Activated T-cell treated with anti-CD3 and anti-CD28 coated beads, Interleukin-2, amount 50 U/mL, for 24 hours (primary cell): ENCODE results near the gene NFIL3.
A peak's percentile ranks its signal among the peaks of the same experiment; 100 is the strongest.

Experiments used
- DNase-seq: peaks from one replicate; pipeline ENCODE4 v3.0.0-alpha.2; 2020
- H3K27ac Mint-ChIP-seq: 2 replicates; pipeline ENCODE4 v1.8.0; 2020; ENCODE audit warnings: mild to moderate bottlenecking, mixed read lengths
- H3K27me3 Mint-ChIP-seq: 2 replicates; pipeline ENCODE4 v1.8.0; 2020; ENCODE audit warnings: mixed read lengths
- H3K36me3 Mint-ChIP-seq: 2 replicates; pipeline ENCODE4 v1.8.0; 2020; ENCODE audit warnings: low read depth, mixed read lengths
- H3K4me1 Mint-ChIP-seq: 2 replicates; pipeline ENCODE4 v1.8.0; 2020; ENCODE audit warnings: low read depth, mixed read lengths
- H3K4me3 Mint-ChIP-seq: 2 replicates; pipeline ENCODE4 v1.8.0; 2020; ENCODE audit warnings: mild to moderate bottlenecking, moderate library complexity, mixed read lengths
- H3K9me3 Mint-ChIP-seq: 2 replicates; pipeline ENCODE4 v1.8.0; 2020; ENCODE audit warnings: mixed read lengths

The NFIL3 gene

GRCh38 chr9:91416096-91416712 lies 7.4 kb downstream of the NFIL3 start:
- H3K4me1 Mint-ChIP-seq = peaks cover 83% of the 10 kb centered on the region
- H3K27ac Mint-ChIP-seq = peak overlapping the region; percentile 95
- H3K4me3 Mint-ChIP-seq = peak overlapping the region; percentile 67
- no peaks in the 10 kb centered on the region for H3K9me3 Mint-ChIP-seq
- H3K27me3 Mint-ChIP-seq = no peaks in the 10 kb centered on the region
- H3K36me3 Mint-ChIP-seq = peaks cover 76% of the 10 kb centered on the region
- DNase-seq = no peak

DNA sequence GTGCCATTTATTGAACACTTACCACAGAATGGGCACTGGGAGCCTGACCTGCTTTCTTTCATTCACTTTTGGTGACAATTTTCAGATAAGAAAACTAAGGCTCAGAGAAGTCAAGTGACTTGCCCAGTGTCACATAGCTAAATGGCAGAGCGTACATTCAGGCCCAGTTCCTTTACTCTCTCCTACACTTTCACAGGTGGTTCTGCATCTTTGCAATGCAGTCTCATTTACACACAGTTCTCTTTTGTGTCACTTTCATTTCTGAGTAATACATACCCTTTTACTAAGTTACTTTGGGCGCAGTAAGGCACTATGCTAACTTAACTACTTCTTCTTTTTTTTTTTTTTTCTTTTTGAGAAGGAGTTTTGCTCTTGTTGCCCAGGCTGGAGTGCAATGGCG lies 8.3 kb downstream of the NFIL3 start:
- H3K9me3 Mint-ChIP-seq = no peaks in the 10 kb centered on the region
- peak overlapping the region; percentile 67 for H3K4me3 Mint-ChIP-seq
- peak overlapping the region; percentile 95 for H3K27ac Mint-ChIP-seq
- peaks cover 85% of the 10 kb centered on the region for H3K4me1 Mint-ChIP-seq
- peaks cover 79% of the 10 kb centered on the region for H3K36me3 Mint-ChIP-seq
- DNase-seq = no peak
- H3K27me3 Mint-ChIP-seq = no peaks in the 10 kb centered on the region

GRCh38 chr9:91412941-91413340 lies 10.7 kb downstream of the NFIL3 start:
- no peak overlapping the region for H3K4me3 Mint-ChIP-seq
- no peaks in the 10 kb centered on the region for H3K9me3 Mint-ChIP-seq
- H3K27me3 Mint-ChIP-seq = no peaks in the 10 kb centered on the region
- no peak for DNase-seq
- H3K4me1 Mint-ChIP-seq = peaks cover 73% of the 10 kb centered on the region
- H3K27ac Mint-ChIP-seq = no peak overlapping the region
- peaks cover 83% of the 10 kb centered on the region for H3K36me3 Mint-ChIP-seq

GRCh38 chr9:91411096-91411771 lies 12.4 kb downstream of the NFIL3 start:
- Mint-ChIP-seq H3K9me3 (no peaks in the 10 kb centered on the region), H3K27me3 (no peaks in the 10 kb centered on the region), H3K27ac (no peak overlapping the region), H3K36me3 (peaks cover 93% of the 10 kb centered on the region), H3K4me3 (no peak overlapping the region), H3K4me1 (peaks cover 58% of the 10 kb centered on the region)
- DNase-seq = no peak

- no peak for DNase-seq
- no peak overlapping the region for H3K4me3 Mint-ChIP-seq
- peaks cover 90% of the 10 kb centered on the region for H3K36me3 Mint-ChIP-seq
- peaks cover 47% of the 10 kb centered on the region for H3K4me1 Mint-ChIP-seq
- H3K27me3 Mint-ChIP-seq = no peaks in the 10 kb centered on the region
- no peak overlapping the region for H3K27ac Mint-ChIP-seq
- H3K9me3 Mint-ChIP-seq = no peaks in the 10 kb centered on the region
Observed at GRCh38 chr9:91410161-91410560, 13.5 kb downstream of the NFIL3 start.

DNA sequence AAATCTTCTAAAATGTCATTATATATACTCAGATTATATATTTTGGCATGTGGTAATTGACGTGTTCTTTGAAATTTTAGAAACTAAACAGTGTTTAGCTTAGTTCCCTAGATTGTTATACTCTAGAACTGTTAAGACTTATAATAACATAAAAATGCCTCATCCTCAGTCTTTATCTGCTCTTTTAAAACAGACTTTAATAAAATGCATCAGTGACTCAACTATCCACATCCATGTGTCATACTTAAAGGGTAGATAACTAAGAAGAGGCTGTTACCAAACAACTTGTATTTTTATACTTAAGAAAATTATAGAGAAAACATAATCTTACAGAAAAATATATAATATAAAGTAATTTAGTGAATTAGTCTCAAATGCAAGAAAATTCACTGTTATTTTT lies 15.2 kb downstream of the NFIL3 start:
- Mint-ChIP-seq H3K4me1 (peaks cover 35% of the 10 kb centered on the region), H3K27me3 (no peaks in the 10 kb centered on the region), H3K9me3 (no peaks in the 10 kb centered on the region), H3K36me3 (peaks cover 77% of the 10 kb centered on the region), H3K27ac (no peak overlapping the region), H3K4me3 (no peak overlapping the region)
- DNase-seq = no peak

DNA sequence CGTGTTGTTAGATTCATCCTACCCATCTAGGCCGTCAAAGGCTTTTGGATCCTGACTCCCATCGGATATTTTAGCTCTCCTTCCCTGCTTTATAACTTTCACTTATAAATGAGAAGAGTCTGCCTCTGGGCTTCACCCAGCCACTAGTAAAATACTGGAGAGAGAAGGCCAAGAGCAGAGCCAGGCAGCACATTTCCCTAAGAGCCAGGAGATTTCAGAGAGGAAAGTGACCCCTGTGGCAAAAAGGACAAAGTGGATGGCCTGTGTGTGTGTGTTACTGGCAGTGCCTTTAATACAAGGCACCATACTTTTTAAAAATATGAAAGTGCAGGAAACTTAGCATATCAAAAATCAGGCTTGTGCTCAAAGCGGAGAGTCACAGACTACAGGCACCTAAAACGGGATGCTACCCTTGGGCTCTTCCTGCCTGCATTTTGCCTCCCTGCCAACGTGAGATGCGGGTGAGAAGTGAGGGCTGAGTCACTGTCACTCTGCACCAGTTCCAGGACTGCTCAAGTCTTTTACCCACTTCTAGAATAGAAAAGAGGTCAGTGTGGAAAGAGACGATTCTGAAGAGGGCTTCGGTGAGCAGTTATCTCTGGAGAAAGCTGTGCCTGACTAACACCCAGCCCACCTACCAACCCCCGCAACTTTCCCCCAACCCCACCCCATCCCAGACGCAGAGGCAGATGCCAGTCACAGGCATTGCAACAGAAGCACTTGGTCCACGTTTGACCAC lies 15.9 kb downstream of the NFIL3 start:
- no peak for DNase-seq
- Mint-ChIP-seq H3K4me3 (no peak overlapping the region), H3K36me3 (peaks cover 70% of the 10 kb centered on the region), H3K9me3 (no peaks in the 10 kb centered on the region), H3K27me3 (peaks cover 6% of the 10 kb centered on the region), H3K4me1 (peaks cover 31% of the 10 kb centered on the region), H3K27ac (no peak overlapping the region)

DNA sequence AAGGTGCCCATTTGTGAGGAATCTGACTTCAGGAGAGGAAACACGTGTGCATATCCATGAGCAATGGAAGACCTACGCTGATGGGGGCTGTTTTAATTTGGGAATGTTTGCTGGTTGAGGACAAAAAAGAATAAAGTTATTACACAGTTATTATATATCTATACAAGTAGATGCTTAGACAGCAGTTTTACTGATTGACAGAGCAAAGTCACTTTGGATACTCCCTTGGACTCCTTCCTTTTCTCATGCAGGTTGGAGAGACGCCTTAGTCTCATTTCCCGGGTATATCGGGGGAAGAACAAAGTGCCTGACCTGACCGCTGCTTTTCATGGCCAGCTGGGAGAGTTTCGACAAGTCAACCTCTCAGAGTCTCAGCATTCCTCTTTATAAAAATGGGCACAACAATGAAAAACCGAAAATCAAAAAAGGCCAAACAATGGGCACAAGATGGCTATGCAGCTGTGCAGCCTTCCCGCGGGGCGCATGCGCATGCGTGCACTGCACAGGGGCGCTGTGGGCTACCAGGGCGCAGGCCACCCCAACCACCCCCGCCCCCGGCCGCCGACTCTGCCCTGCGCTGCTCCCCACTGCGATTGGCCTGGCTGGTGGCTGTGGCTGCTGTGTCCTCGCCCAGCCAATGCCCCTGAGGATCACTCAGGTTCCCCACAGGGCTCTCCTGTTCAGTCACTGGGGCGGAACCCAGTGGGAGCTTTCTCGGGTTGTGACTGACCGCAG lies 18.1 kb downstream of the NFIL3 start:
- DNase-seq = no peak
- peaks cover 21% of the 10 kb centered on the region for H3K4me1 Mint-ChIP-seq
- no peaks in the 10 kb centered on the region for H3K9me3 Mint-ChIP-seq
- H3K4me3 Mint-ChIP-seq = no peak overlapping the region
- H3K27me3 Mint-ChIP-seq = peaks cover 10% of the 10 kb centered on the region
- H3K27ac Mint-ChIP-seq = no peak overlapping the region
- H3K36me3 Mint-ChIP-seq = peaks cover 52% of the 10 kb centered on the region

GRCh38 chr9:91403665-91404543 lies 19.7 kb downstream of the NFIL3 start:
- Mint-ChIP-seq H3K36me3 (peaks cover 36% of the 10 kb centered on the region), H3K27ac (no peak overlapping the region), H3K4me1 (peaks cover 8% of the 10 kb centered on the region), H3K9me3 (no peaks in the 10 kb centered on the region), H3K4me3 (no peak overlapping the region), H3K27me3 (peaks cover 13% of the 10 kb centered on the region)
- DNase-seq = no peak

GRCh38 chr9:91398926-91399325 lies 24.7 kb downstream of the NFIL3 start:
- Mint-ChIP-seq H3K4me1 (peaks cover 28% of the 10 kb centered on the region), H3K9me3 (no peaks in the 10 kb centered on the region), H3K27me3 (peaks cover 18% of the 10 kb centered on the region), H3K27ac (no peak overlapping the region), H3K4me3 (no peak overlapping the region), H3K36me3 (no peaks in the 10 kb centered on the region)
- no peak for DNase-seq

GRCh38 chr9:91395553-91396471 lies 27.8 kb downstream of the NFIL3 start:
- peak overlapping the region; percentile 32 for H3K4me3 Mint-ChIP-seq
- peak overlapping the region; percentile 88 for H3K27ac Mint-ChIP-seq
- H3K36me3 Mint-ChIP-seq = no peaks in the 10 kb centered on the region
- DNase-seq = no peak
- H3K9me3 Mint-ChIP-seq = no peaks in the 10 kb centered on the region
- peaks cover 21% of the 10 kb centered on the region for H3K4me1 Mint-ChIP-seq
- H3K27me3 Mint-ChIP-seq = peaks cover 8% of the 10 kb centered on the region

DNA sequence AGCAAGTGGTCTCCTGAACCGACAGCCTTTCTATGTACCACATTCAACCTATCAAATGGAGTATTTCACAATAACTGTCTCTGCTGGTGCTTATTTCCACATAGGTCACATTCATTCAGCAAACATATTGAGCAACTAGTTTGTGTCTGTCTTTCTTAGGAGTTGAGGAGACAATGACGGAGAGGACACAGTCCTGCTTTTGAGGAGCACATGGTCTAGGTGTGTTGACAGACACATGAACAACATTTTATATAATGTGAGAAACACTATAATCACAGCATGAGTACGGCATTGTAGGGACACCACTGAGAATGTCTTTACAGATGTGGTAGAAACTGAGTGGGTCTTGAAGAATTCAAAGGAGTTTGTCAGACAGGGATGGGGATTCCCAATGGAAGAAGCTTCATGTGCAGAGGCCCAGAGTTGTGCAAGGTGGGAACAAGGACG lies 28.5 kb downstream of the NFIL3 start:
- no peaks in the 10 kb centered on the region for H3K36me3 Mint-ChIP-seq
- H3K4me1 Mint-ChIP-seq = peaks cover 21% of the 10 kb centered on the region
- peak overlapping the region; percentile 88 for H3K27ac Mint-ChIP-seq
- no peaks in the 10 kb centered on the region for H3K9me3 Mint-ChIP-seq
- no peak for DNase-seq
- peak overlapping the region; percentile 32 for H3K4me3 Mint-ChIP-seq
- peaks cover 8% of the 10 kb centered on the region for H3K27me3 Mint-ChIP-seq

DNA sequence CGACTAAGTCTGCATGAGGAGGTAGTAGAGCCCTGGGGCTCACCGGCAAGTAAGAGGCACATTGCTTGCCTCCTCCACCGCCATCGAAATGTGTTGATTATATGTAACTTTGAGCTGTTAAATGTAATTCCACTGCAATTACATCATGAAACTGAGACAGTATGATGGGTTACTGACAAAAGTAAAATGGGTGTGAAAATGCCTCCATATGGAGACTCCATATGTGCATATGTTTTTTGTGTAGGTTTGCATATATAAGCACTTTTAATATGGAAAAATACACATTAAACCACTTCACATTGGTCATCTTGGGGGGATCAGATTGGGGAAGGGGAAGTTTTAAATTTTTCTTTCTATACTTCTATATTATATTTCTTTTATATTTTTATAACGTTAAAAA lies 29.8 kb downstream of the NFIL3 start:
- Mint-ChIP-seq H3K4me3 (no peak overlapping the region), H3K27ac (no peak overlapping the region), H3K36me3 (no peaks in the 10 kb centered on the region), H3K27me3 (peaks cover 4% of the 10 kb centered on the region), H3K4me1 (peaks cover 21% of the 10 kb centered on the region), H3K9me3 (no peaks in the 10 kb centered on the region)
- DNase-seq = no peak
